KOPT-K1 (cell line): ENCODE data around the gene ZNF81.
A peak's percentile ranks its signal among the peaks of the same experiment; 100 is the strongest.
"Not testable (repeated sequence)": the region's sequence is repeated elsewhere in the genome, so short reads cannot be mapped to it uniquely, and the experiment has no call there.

ENCODE experiments used
- H3K27ac ChIP-seq: fragments of 200-600 bp; sonication (generic); 2 replicates; pipeline ENCODE4 v1.5.1; 2016; ENCODE audit warnings: antibody characterized with exemption, mild to moderate bottlenecking, low read depth, low read length; ENCODE audit not compliant: poor library complexity, severe bottlenecking
- H3K36me3 ChIP-seq: fragments of 200-600 bp; sonication (generic); 2 replicates; pipeline ENCODE4 v1.5.1; 2017; ENCODE audit warnings: antibody characterized with exemption, mild to moderate bottlenecking, low read length, moderate library complexity; ENCODE audit not compliant: insufficient read depth
- H3K9me3 ChIP-seq: fragments of 200-600 bp; sonication (generic); 2 replicates; pipeline ENCODE4 v1.5.1; 2017; ENCODE audit warnings: antibody characterized with exemption, low read length, mild to moderate bottlenecking; ENCODE audit not compliant: insufficient read depth, poor library complexity, severe bottlenecking

Gene ZNF81

GRCh38 chrX:47936224-47936939, 99.7 kb downstream of the ZNF81 start:
- peak overlapping the region; percentile 70 for H3K27ac ChIP-seq
- no peaks in the 10 kb centered on the region for H3K36me3 ChIP-seq
- H3K9me3 ChIP-seq: no peaks in the 10 kb centered on the region

GRCh38 chrX:47936940-47937317, 100.2 kb downstream of the ZNF81 start:
- H3K36me3 ChIP-seq: no peaks in the 10 kb centered on the region
- no peaks in the 10 kb centered on the region for H3K9me3 ChIP-seq
- peak overlapping the region; percentile 70 for H3K27ac ChIP-seq

GRCh38 chrX:47940448-47940847, 103.7 kb downstream of the ZNF81 start:
- Histone ChIP-seq H3K9me3 (no peaks in the 10 kb centered on the region), H3K27ac (no peak overlapping the region), H3K36me3 (no peaks in the 10 kb centered on the region)

- Histone ChIP-seq H3K36me3 (no peaks in the 10 kb centered on the region), H3K9me3 (no peaks in the 10 kb centered on the region), H3K27ac (no peak overlapping the region)
Measured at GRCh38 chrX:47941423-47941822, 104.7 kb downstream of the ZNF81 start.

- H3K27ac ChIP-seq, H3K36me3 ChIP-seq, H3K9me3 ChIP-seq: not testable (repeated sequence)
Measured at GRCh38 chrX:47955295-47955694, 118.6 kb downstream of the ZNF81 start.

GRCh38 chrX:47956016-47956415, 119.3 kb downstream of the ZNF81 start:
- no peaks in the 10 kb centered on the region for H3K36me3 ChIP-seq
- H3K9me3 ChIP-seq: peaks cover 4% of the 10 kb centered on the region
- H3K27ac ChIP-seq: no peak overlapping the region

- not testable (repeated sequence) for H3K27ac ChIP-seq, H3K36me3 ChIP-seq, H3K9me3 ChIP-seq
Measured at GRCh38 chrX:47958206-47958605, 121.5 kb downstream of the ZNF81 start.

GRCh38 chrX:47958761-47959342, 122.2 kb downstream of the ZNF81 start:
- Histone ChIP-seq H3K9me3 (no peaks in the 10 kb centered on the region), H3K36me3 (no peaks in the 10 kb centered on the region), H3K27ac (no peak overlapping the region)

GRCh38 chrX:47960406-47960805, 123.7 kb downstream of the ZNF81 start:
- Histone ChIP-seq H3K36me3 (no peaks in the 10 kb centered on the region), H3K27ac (no peak overlapping the region), H3K9me3 (no peaks in the 10 kb centered on the region)

GRCh38 chrX:47961830-47962229, 125.1 kb downstream of the ZNF81 start:
- H3K36me3 ChIP-seq, H3K27ac ChIP-seq, H3K9me3 ChIP-seq: not testable (repeated sequence)

GRCh38 chrX:47965526-47965925, 128.8 kb downstream of the ZNF81 start:
- H3K9me3 ChIP-seq, H3K36me3 ChIP-seq, H3K27ac ChIP-seq: not testable (repeated sequence)
